SKM-1 (cell line): ENCODE measurements around the gene LRBA.

Experiments used
- DNase-seq: peaks from one replicate; lab custom pipeline; 2025; ENCODE audit not compliant: unreplicated experiment; lab: John Stamatoyannopoulos, UW

LRBA gene

DNA sequence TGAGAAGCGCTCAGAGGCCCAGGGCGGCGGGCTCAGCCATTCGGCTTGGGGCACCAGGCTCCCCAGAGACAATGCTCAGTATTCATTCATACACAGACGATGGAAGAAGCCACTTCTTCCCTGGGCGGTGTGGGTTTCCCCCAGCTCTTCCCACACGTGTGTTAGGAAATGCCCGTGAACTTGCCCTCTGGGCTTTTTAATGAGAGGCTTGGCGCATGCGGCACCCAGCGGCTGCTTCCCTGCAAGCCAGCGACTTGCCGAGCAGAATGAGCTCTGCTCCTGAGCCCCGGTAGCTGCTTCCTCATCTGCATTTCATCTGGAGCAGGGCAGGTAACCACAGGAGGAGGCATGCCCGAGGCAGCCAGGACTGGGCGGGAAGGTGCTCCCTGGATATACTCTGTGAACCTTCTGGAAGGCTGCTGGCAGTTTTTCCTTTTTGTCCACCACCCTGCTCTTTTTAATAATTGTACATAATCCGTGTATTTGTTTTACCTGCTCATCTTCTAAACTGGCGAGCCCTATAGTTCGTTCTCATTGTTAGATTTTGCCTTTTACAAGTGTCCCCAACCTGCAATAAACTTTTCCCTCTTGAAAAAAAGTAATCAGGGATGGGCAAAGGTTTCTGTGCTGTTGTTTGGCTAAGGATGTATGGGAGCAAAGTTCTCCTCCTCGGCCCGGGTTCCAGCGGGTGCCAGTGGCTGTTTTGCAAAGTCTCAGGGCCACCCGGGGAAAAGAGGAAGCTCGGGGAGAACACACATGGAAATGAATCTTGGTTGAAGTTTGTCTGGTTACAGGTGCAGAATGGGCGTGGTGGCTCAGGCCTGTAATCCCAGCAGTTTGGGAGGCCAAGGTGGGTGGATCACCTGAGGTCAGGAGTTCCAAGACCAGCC lies 758.0 kb downstream of the LRBA start:
- peak; percentile 5 for DNase-seq

- DNase-seq = no peak
These were observed 758.9 kb downstream of the LRBA start for GRCh38 chr4:150256225-150256620.

DNA sequence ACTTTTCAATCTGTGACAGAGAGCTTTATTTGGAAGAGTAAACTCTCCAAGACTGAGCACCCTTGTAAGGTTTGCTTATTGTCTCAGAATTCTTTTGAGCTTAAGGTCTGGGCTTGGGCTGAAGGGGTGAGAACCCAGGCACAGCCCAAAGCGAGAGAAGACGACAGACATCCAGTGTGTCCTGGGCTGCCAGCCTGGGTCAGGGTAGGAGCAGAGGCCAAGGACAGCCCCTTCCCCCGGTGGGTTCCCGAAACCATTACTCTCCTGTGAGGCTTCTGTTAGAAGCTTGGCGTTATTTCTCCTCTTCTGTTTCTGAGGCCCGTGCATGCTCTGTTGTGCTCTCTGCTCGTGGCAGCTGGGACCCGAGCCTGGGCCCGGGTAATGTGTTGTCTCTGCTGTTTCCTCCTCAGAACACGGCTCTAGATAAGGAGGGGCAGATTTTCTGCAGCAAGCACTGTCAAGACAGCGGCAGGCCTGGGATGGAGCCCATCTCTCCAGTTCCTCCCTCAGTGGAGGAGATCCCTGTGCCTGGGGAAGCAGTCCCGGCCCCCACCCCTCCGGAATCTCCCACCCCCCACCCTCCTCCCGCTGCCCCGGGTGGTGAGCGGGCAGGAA lies 759.4 kb downstream of the LRBA start:
- no peak for DNase-seq

GRCh38 chr4:150253965-150254630 lies 761.0 kb downstream of the LRBA start:
- no peak for DNase-seq

GRCh38 chr4:150253416-150253815 lies 761.7 kb downstream of the LRBA start:
- DNase-seq = no peak

DNA sequence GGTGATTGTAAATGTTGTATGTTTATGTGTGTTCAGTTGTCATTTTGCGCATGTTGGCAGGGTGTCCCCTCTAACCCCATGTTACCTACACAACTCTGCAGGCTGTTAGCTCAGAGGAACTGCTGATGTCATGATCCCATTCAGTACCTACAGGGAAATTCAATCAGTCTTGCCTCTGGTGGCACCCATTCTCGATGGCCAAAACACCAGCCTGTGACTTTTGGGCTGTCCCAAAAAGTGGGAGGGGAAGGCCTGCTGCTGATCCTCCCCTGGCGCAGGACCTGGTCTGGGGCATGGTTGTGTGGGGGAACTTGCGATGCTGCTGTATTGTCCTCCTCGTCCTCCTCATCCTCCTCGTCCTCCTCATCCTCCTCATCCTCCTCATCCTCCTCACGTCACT lies 762.3 kb downstream of the LRBA start:
- DNase-seq = no peak

DNA sequence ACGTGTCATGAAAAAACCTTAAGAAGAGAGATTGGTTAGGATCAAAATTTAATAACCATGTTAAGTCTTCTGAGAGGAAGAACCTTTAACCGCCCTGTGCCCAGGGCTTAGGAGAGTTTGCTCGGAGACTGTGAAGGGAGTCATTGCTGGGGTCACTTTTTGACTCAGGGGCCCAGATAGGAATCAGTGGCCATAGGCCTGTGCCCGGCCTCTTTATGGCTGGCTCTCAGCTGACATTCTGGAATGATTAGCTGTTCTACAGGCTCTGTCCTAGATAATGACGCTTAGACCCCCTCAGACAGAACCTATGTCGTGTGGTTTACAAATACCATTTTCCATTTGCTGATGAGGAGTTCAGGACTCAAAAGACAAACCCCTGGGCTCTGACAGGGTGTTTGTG lies 762.8 kb downstream of the LRBA start:
- no peak for DNase-seq

DNA sequence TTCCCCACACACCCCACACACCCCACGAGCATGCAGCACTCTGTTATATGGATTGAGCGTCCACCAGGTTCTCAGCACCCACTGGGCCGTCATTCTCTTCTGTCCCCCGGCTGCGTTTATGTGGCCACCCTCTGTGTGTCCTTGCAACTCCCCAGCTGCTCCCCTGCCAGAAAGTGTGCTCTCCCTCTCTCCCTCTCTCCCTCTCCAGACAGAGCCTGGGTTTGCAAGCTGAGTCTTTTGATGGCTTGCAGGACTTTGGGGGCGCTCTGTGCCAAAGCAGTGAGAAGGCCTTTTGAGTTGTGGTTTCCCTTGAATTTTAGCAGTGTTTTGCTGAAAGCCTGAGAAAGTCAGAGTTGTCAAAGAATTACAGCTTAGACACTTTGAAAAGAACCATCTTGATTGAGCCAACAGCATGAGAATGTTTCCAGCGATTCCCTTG lies 763.3 kb downstream of the LRBA start:
- no peak for DNase-seq

GRCh38 chr4:150250998-150251651 lies 764.0 kb downstream of the LRBA start:
- no peak for DNase-seq

DNA sequence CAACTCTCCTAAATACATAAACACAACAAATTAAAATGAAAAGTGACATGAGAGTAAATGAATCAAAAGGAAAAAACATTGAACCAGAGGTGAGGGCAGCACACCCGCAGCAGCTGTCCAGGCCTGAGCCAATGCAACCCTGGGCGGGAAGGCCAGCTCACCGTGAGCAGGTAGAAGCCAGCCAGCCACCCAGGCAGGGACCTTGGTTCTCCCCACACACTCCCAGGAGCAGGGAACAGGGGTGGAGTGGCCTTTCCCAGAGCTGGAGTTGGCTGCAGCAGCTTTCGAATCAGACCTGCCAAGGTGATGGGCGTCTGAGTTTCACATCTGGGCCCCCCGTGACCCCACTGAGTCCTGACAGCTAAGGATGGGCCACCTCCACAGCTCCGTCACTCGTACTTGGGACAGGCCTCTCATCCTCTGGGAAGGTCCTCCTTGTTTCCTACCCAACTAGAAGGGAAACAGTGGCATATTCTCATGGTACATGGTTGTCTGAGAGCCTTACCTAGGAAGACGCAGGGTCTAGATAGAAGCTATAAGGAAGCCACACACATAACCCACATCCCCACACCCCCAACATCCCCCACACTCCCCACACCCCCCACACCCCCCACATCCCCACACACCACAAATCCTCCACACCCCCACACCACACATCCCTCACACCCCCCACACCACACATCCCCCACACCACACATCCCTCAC lies 764.6 kb downstream of the LRBA start:
- no peak for DNase-seq

- no peak for DNase-seq
These were observed 766.9 kb downstream of the LRBA start for GRCh38 chr4:150248181-150248580.

DNA sequence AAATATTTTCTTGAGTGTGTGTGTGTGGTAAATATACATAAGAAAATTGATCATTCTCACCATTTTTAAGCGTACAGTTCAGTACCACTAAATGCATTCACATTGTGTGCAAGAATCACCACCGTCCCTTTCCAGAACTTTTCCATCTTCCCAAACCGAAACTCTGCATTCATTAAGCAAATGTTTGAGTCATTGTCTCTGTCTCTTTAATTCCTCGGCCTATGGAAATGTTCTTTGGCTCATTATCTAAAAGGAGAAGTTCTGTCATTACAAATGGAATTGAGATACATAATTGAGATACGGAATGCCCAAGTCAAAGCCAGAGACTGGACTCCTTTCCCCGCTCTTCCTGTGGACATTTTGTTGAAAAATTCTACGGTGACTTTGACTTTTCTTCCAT lies 767.9 kb downstream of the LRBA start:
- DNase-seq = no peak

- no peak for DNase-seq
These were observed 770.5 kb downstream of the LRBA start for GRCh38 chr4:150244600-150244999.

GRCh38 chr4:150243932-150244331 lies 771.2 kb downstream of the LRBA start:
- no peak for DNase-seq

DNA sequence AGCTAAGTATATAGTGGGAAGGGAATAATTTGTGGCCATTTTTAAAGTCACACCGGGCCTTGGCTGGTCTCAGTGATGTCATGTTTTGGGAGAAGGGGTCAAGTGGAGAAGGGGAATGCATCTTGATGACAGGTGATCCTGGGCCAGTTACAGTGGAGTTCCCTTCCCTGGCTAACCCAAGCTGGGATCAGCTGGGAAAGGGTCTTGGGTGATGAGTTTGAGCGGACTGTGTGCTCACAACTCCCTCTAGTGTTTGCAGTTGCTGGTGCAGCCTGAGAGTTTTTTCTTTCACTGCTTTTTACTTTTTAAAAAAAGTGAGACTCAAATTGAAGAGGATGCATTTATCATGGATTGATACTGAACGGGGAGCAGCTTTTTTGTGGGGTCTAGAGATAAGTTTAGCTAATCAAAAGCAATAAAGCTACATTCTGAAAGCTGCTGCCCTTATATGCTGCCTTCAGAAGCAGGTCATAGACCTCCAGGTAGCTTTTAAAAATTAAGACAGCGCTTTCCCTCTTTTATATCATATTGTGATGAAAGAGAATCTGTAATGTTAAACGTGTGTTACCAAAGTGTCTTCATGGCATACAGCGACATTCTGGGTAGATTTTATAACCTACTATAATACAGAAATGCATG lies 772.1 kb downstream of the LRBA start:
- DNase-seq = no peak

- no peak for DNase-seq
These were observed 775.1 kb downstream of the LRBA start for GRCh38 chr4:150240011-150240410.

- no peak for DNase-seq
These were observed 776.5 kb downstream of the LRBA start for GRCh38 chr4:150238591-150238990.

DNA sequence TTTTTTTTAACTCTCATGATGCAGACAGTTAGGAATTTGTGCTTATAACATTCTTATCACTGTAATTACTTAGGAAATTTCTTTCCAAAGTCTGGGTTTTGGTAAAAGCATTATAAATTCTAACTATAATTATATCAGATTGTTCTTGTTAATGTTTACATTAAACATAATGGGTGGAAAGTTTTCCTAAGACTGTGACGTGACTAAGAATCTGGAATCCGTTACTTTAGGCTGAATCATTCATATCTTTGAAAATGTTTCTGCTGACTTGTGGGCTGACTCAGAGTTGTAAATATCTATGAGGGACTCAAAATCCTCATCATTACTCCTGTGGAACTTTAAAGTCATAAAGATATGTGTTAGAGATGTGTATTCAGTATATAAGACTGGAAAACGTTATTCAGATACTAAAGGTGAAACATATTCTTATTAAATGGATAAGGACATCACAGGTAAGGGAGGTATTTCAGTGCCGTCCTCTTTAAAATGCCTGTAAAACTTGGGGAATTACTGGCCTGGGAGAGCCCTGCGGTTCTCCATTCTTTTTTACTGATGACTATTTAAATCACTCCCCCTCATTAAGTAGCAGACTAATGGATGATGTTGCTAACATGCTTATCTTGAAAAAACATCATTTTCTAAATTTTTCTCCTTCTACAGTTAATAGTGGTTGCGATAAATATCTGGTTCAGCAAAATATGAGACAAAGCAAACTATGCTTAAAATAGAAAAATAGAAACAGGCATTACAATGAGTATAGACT lies 777.8 kb downstream of the LRBA start:
- DNase-seq = no peak

DNA sequence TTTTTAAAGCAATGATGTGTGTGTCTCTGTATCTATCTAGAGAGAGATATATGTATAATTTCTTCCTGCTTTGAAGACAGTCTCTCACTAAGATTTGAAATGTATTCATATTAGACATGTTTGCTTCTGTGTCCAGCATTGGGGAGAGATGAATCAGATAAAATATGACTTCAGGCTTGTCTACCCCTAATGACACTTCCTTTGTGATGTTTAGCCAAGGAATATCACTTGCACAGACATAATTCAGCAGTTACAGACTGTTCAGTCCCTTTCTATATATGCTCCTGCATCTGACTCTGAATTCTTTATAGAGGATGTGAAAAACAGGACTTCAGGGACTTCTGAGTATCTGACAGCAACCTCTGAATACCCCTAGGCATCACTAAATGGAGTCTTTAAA lies 778.5 kb downstream of the LRBA start:
- DNase-seq = no peak

DNA sequence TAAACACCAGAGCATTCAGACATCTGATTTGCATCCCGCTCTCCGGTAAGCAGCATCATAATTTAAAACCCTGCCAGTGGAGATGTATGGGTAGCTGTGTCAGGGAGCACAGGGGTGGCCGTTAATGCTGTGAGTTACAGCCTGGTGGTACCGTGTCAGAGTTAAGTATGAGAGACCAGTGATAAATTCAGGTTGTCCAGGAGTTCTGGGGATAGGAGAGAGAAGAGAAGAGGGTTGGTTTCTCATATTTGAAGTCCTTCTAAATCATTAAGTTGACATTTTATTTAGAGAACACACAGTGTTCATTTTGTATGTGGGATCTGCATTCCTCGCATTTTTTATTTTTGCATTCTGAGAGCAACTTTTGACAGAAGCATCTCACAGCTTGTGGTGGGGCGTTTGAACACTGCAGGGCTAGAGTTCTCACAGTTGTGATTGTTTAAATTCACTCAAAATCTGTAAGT lies 779.2 kb downstream of the LRBA start:
- no peak for DNase-seq
